ENCODE results near the gene THOC6. TPM values are rescaled to one million over a fixed set of nuclear protein-coding genes. Genes with fewer than 3 reads are reported as not detected.
A peak's percentile ranks its signal among the peaks of the same experiment; 100 is the strongest.

The THOC6 gene
- total and polyA plus RNA-seq, 9 of the 15 experiments (the other 6 are each of a cell fraction or from before 2014, with no cell fraction given) = 2.5 to 65.4 (median 42.3) TPM

- TF ChIP-seq, protein P1, sequence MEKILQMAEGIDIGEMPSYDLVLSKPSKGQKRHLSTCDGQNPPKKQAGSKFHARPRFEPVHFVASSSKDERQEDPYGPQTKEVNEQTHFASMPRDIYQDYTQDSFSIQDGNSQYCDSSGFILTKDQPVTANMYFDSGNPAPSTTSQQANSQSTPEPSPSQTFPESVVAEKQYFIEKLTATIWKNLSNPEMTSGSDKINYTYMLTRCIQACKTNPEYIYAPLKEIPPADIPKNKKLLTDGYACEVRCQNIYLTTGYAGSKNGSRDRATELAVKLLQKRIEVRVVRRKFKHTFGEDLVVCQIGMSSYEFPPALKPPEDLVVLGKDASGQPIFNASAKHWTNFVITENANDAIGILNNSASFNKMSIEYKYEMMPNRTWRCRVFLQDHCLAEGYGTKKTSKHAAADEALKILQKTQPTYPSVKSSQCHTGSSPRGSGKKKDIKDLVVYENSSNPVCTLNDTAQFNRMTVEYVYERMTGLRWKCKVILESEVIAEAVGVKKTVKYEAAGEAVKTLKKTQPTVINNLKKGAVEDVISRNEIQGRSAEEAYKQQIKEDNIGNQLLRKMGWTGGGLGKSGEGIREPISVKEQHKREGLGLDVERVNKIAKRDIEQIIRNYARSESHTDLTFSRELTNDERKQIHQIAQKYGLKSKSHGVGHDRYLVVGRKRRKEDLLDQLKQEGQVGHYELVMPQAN (IDR thresholded peaks at IDR 0.05; ENCODE audit: borderline replicate concordance) = no peak
- TF ChIP-seq ZKSCAN8 (CRISPR knock-in tag; IDR thresholded peaks at IDR 0.05) = no peak
- no peak for TF ChIP-seq ZBTB9 (CRISPR knock-in tag; IDR thresholded peaks at IDR 0.05)
- TF ChIP-seq ETV6 (IDR thresholded peaks at IDR 0.05; ENCODE audit: borderline replicate concordance in 1 of 2, low read depth in 2 of 2, low read length in 1 of 2) = no peak
- no peak for TF ChIP-seq ETV6 (CRISPR knock-in tag; IDR thresholded peaks at IDR 0.05; ENCODE audit: borderline replicate concordance)
- TF ChIP-seq, protein P2, sequence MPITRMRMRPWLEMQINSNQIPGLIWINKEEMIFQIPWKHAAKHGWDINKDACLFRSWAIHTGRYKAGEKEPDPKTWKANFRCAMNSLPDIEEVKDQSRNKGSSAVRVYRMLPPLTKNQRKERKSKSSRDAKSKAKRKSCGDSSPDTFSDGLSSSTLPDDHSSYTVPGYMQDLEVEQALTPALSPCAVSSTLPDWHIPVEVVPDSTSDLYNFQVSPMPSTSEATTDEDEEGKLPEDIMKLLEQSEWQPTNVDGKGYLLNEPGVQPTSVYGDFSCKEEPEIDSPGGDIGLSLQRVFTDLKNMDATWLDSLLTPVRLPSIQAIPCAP (CRISPR knock-in tag; IDR thresholded peaks at IDR 0.05; ENCODE audit: borderline replicate concordance) = no peak
- peak in 1 of 2 experiments; percentile 41; a peak in 1 of 4 replicates for TF ChIP-seq RCOR1 (IDR thresholded peaks at IDR 0.05; ENCODE audit: borderline replicate concordance in 1 of 2, low read depth in 2 of 2, low read length in 2 of 2)
- no peak for TF ChIP-seq POLR2A (conservative IDR thresholded peaks at IDR 0.05)
- no peak for TF ChIP-seq CEBPG (CRISPR knock-in tag; IDR thresholded peaks at IDR 0.05)
- no peak for TF ChIP-seq CEBPG (tag; conservative IDR thresholded peaks at IDR 0.05 in 1 of 2, IDR thresholded peaks at IDR 0.05 in 1 of 2)
- peak; percentile 62 for TF ChIP-seq DPF2 (IDR thresholded peaks at IDR 0.05)
- TF ChIP-seq ZNF57 (CRISPR knock-in tag; IDR thresholded peaks at IDR 0.05) = no peak
- TF ChIP-seq MIER1 (IDR thresholded peaks at IDR 0.05; ENCODE audit: low read depth) = no peak
- TF ChIP-seq ZNF696 (CRISPR knock-in tag; conservative IDR thresholded peaks at IDR 0.05) = no peak
- TF ChIP-seq SNIP1 (IDR thresholded peaks at IDR 0.05; ENCODE audit: low read depth) = no peak
- TF ChIP-seq TEAD2 (tag; IDR thresholded peaks at IDR 0.05) = no peak
- no peak for TF ChIP-seq RFX5 (IDR thresholded peaks at IDR 0.05; ENCODE audit: low read depth, low read length)
- TF ChIP-seq, protein P3, sequence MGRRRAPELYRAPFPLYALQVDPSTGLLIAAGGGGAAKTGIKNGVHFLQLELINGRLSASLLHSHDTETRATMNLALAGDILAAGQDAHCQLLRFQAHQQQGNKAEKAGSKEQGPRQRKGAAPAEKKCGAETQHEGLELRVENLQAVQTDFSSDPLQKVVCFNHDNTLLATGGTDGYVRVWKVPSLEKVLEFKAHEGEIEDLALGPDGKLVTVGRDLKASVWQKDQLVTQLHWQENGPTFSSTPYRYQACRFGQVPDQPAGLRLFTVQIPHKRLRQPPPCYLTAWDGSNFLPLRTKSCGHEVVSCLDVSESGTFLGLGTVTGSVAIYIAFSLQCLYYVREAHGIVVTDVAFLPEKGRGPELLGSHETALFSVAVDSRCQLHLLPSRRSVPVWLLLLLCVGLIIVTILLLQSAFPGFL (CRISPR knock-in tag; IDR thresholded peaks at IDR 0.05) = no peak
- TF ChIP-seq CAMTA2 (CRISPR knock-in tag; conservative IDR thresholded peaks at IDR 0.05) = no peak
- TF ChIP-seq TCF3 (CRISPR knock-in tag; IDR thresholded peaks at IDR 0.05) = peak; percentile 71
- TF ChIP-seq NR2C1 (IDR thresholded peaks at IDR 0.05) = no peak
- TF ChIP-seq NR2C1 (tag; IDR thresholded peaks at IDR 0.05) = no peak
- no peak for TF ChIP-seq HDAC6 (IDR thresholded peaks at IDR 0.05; ENCODE audit: low read depth, low read length)
- no peak for TF ChIP-seq RAD21 (CRISPR knock-in tag; conservative IDR thresholded peaks at IDR 0.05 in 1 of 2, IDR thresholded peaks at IDR 0.05 in 1 of 2)
- no peak for TF ChIP-seq NR2F6 (CRISPR knock-in tag; IDR thresholded peaks at IDR 0.05)
- TF ChIP-seq POLR2H (tag; IDR thresholded peaks at IDR 0.05; ENCODE audit: low read depth) = no peak
Observed at GRCh38 chr16:3015865-3016521, 7.8 kb upstream of the THOC6 start (continued).

Data from K562 (cell line).